ENCODE data around the gene ANKRD34B.

Gene ANKRD34B

DNA sequence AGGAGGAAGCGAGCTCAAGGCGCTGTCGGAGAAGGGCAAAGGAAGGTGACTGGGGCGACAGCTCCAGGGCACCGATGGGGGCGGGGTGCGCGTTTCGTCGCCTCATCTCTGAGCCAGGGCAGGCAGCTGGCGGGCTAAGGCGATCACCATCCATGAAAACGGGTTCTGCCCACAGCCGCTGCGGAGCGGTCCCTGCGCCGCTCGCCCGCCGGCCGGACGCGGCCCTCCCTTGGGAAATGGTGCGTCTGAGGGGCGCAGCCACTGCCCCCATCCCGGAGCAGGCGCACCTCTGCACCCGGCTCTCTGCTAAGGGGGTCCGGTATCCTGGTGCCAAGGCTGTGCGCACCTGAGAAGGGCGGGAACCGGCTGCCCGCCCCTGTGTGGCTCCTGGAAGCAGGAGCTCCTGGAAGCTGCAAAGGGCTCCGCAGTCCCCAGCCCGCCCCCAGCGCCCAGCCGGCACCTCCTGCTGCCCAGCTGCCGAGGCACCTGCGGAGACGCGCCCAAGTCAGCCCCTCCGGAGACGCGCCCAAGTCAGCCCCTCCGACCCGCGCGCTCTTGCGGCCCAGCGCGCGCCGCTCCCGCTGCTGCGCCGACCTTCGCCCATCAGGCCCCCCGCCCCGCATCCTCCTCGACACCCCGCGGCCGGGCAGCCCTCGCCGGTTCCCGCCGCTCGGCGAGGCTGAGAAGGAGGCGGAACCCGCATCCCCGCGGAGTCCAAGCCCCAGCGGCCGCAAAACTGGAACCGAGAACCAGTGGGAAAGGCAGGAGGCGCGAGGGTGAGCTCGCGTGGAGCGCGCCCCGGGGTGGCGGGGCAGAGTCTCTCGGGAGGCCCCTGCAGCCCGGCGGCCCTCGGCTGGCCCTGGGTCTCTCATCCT, 757 bp downstream of the ANKRD34B start:
- no peak for DNase-seq (ENCODE audit: low spot score)

DNA sequence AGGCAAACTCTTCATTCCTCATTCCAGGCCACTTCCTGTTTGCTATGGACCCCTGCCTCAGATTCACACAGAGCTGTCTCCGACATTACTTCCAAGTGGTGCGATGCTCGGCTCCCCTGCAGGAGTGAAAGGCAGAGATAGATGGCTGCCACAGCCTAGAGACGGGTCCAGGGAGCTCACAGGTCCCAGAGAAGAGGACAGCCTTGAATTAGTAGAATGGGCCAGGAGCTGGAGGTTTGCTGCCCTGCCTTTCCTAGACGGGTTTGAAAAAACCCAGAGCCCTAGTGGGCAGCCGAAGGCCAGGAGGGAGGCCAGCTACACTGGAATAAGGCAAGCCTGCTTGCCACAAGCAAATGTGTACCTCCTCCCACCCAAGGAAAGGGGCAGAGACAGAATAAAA, 1.8 kb downstream of the ANKRD34B start:
- DNase-seq (ENCODE audit: low spot score) = no peak

DNA sequence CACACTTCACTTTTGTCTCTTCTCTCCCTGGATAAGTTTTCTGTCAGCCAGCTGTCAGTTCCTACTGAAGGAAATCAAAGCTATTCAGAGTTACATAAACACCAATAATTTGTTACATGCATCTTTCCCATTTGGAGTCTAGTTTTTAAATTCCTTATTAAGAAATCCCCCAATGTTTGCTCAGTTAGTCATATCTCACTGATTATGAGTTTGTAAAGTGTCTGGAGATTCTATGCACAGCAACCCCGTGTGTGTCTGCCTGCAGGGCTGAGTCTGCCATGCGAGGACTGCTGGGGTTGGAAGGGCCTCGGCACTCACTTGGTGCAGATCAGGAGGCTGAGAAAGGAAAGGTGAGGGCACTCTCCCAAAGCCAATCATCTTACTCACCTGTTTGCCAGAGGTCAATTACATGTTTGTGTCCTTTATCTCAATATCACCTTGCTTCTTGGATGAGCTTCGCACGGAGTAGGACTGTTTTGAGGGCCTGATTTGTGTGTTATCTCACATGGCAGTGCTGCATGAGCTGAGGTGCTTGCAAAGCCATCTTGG, 3.3 kb downstream of the ANKRD34B start:
- DNase-seq (ENCODE audit: low spot score) = no peak

DNA sequence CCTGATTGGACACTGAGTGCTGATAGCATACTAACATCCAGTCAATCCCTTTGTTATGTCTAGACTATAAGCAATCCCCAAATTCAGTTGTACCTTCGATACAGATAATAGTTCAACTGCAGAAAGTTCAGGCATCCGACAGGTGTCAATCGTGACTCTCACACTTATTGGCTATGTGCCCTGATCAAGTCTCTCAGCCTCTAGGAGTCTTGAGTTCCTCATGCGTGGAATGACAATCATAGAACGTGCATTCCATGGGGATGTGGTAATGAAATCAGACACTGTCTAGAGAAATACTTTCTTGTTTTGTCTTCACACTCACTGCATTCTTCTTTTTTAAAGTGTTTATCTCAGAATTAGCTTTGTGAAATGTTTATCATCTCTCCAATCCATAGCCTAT, 4.8 kb downstream of the ANKRD34B start:
- no peak for DNase-seq (ENCODE audit: low spot score)

DNA sequence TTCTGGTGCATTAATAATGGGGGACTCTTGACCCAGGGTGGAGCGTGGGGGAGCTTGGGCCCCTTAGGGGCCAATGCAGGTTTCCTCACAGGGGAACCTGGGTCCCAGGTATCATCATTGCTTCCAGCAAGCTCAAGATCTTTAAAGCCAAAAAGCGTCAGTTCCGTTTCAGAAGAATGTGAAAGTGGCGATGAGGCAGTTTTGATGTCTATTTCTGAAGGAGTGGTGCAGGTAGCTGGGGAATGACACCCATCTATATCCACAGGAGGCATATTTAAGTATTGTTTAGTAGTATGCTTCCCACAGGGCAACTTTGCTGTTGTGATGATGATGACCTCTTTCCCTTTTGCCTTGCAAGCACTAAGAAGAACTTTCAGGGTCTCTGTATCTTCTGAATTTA, 10.8 kb downstream of the ANKRD34B start:
- DNase-seq (ENCODE audit: low spot score) = no peak

DNA sequence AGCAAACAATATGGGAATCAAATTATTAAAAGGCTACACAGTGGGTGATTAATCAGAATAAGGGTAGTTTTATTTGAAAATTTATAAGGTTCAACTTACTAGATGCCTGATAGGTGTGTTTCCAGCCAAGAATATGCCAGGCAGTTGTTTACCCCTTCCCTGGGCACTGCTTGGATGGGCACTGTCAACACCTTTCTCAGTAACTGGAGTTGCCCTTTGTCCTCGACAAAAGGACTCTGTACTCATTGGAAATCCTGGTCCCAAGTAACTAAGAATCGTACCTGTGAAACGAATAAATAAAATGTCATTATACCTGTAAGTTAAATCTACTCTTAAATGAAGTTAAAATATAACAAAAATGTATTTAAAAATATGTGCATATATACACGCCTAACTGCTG, 15.0 kb downstream of the ANKRD34B start:
- DNase-seq (ENCODE audit: low spot score) = no peak

DNA sequence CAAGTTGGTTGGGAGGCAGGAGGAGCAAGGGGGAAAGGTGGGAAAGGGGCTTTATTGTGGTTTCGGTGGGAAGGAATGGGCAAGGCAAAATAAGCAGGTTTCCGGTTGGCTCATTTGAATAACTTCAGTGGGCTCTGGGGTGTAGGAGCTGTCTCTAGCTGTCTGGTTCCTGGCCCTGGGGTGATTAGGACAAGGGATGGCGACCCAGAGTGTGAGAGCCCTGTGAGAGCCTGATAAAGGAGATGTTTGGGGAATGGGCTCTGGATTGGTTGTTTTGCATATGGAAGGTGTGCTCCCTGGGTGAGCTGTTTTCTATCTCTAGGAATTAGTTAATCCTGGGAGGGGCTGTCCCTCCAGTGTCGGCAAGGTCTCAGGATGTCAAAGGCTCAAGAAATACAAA, 15.4 kb downstream of the ANKRD34B start:
- DNase-seq (ENCODE audit: low spot score) = no peak

DNA sequence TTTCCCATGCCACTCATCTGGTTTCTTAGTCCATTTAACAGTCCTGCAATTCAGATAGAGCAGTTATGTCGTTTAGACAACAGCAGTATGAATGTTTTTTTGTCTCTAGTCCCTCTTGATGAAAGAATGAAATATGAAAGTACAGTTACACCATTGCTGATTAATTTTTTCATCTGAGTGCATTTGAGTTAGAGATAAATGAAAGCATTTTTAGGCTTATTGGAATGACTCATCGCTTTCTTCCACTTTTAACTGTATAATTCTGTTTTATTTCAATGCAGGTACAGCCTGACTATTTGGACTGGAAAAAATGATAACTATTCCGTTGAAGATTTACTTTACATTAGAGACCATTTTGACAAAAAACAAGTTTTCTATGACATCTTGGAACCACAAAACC, 28.7 kb downstream of the ANKRD34B start:
- no peak for DNase-seq (ENCODE audit: low spot score)

DNA sequence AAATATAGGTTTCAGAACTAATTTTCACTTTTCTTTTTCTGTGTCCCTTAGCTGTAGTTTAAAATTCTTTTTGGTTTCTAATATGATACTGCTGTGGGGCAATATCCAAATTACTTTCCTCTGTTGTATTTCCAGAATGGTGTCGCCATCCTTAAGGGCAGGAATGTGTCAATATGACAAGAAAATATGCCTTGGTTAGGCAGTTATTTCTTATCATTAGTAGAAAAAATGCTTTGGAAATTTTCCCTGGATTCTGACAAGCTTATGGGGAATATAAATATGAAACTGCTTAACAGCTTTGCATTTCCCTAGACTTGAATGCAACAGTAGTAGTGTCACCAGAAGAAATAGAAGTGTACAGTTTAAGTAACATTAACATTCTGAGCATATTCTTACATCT, 29.4 kb downstream of the ANKRD34B start:
- DNase-seq (ENCODE audit: low spot score) = no peak

DNA sequence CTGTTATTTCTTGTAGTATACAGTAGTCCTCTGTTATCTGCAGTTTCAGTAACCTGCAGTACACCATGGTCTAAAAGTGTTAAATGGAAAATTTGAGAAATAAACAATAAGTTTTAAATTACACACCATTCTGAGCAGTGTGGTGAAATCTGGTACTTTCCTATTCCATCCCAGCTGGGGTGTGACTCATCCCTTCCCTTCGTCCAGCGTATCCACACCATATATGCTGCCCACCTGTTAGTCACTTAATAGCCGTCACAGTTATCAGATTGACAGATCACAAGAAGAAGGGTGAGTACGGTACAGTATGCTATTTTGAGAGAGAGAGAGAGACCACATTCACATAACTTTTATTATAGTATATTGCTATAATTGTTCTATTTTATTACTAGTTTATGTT, 53.3 kb downstream of the ANKRD34B start:
- DNase-seq (ENCODE audit: low spot score) = no peak

DNA sequence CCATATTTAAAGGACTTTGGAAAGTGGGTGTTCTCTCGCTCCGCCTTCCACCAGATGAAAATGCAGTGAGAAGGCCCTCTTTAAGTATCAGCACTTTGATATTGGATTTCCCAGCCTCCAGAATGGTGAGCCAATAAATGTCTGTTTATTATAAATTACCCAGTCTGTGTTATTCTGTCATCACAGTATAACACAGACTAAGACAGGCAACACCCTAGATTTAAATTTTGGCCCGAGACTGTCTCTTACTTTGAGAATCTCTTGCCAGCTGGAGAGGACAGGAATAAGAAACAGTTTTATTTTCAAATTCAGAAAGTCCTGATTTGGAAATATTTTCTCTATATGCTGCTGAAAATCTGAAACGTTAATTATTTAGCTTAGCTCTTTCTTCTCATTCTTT, 60.7 kb downstream of the ANKRD34B start:
- DNase-seq (ENCODE audit: low spot score) = no peak

DNA sequence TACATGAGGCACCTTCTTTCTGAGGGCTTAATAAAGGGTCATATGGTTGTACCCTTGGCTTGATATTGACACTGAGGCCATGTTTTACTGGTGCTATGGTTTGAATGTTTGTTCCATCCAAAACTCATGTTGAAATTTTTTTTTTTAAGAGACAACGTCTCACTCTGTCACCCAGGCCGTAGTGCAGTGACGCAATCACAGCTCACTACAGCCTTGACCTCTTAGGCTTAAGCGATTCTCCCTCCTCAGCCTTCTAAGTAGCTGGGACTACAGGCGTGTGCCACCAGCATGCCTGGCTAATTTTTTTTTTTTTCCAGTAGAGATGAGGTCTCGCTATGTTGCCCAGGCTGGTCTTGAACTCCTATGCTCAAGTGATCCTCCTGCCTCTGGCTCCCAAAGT, 61.2 kb downstream of the ANKRD34B start:
- no peak for DNase-seq (ENCODE audit: low spot score)

DNA sequence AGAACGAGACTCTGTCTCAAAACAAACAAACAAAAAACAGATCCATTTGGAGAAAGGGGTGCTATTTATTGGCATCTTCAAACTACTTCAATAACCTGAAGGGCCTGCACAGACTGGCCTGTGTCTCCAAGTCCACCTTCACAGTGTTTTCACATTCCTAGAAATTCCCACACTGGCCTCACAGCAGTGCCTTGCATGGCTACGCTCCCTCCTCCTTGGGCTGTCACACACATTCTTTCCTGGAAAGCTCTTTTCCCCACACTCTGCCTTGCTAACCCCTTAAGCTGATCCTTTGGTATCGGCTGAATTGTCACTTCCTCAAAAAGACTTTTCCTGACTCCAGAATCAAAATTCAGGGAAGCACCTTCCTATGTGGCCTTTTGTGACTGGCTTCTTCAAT, 62.4 kb downstream of the ANKRD34B start:
- DNase-seq (ENCODE audit: low spot score) = no peak
